Measurements from ENCODE around the gene KNTC1.

- TF ChIP-seq CTCF (IDR thresholded peaks at IDR 0.05 in 4 of 5, conservative IDR thresholded peaks at IDR 0.05 in 1 of 5): no peak
- TF ChIP-seq POLR2A (IDR thresholded peaks at IDR 0.05): peak; percentile 97
Observed at GRCh38 chr12:122526683-122527477, at the start of gene KNTC1, which contains the start of gene RSRC2.

Measured in gastrocnemius medialis (tissue), 4 donors.